ENCODE results near the gene GOLT1B.

Gene GOLT1B

DNA sequence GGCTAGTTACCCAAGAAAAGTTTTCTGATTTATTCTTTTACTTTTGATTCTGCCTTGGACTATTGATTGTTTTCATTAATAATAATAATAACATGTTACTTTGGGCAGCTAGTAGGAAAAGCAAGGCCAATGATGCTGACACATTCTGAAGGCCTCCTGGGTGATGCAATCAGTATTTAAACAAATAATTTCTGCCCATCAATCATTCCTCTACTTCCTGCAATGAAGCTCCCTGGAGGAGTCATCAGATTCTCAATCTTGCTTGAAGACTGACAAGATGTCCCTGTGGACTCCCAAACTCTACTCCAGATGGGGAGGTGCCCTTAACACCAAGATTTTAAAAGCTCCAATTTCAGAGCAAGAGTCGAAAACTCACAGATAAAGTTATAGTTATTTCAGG is 24.5 kb downstream of the GOLT1B start, which contains the start of gene SPX:
Gene SPX (plus strand): TSS at position 244 of the 400 bp plus-strand sequence. CDS start 177 bp downstream, outside the sequence.
- DNase-seq: no peak

GRCh38 chr12:21526721-21527345 is 25.2 kb downstream of the GOLT1B start:
- DNase-seq: no peak

GRCh38 chr12:21527451-21528180 is 26.0 kb downstream of the GOLT1B start:
- peak; percentile 16 to 36 (median 29) for DNase-seq

GRCh38 chr12:21528953-21529352 is 27.4 kb downstream of the GOLT1B start:
- no peak for DNase-seq

DNA sequence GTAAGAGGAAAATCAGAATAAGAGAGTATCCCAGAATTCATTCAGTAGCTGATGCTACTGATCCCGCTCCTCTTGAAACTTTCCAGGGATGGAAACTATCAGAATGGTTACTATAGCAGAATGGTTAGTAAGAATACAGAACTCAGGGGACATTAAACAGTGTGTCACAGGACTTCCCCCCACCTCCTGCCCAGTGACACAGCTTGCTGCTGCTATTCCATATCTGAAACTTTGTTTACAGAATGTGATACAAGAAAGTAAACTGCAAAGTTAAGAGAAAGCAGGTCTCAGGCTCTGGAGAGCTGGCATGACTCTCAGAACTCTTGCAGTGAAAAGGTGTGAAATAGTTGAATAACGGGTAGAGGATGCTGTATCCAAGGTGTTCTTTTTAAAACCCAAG is 27.9 kb downstream of the GOLT1B start:
- DNase-seq: no peak

GRCh38 chr12:21538061-21538653 is 36.6 kb downstream of the GOLT1B start:
- no peak for DNase-seq

- no peak for DNase-seq
Observed at GRCh38 chr12:21539797-21540196, 38.2 kb downstream of the GOLT1B start.

- DNase-seq: no peak
Observed at GRCh38 chr12:21541773-21542172, 40.2 kb downstream of the GOLT1B start.

- DNase-seq: no peak
Observed at GRCh38 chr12:21542403-21542802, 40.8 kb downstream of the GOLT1B start.

DNA sequence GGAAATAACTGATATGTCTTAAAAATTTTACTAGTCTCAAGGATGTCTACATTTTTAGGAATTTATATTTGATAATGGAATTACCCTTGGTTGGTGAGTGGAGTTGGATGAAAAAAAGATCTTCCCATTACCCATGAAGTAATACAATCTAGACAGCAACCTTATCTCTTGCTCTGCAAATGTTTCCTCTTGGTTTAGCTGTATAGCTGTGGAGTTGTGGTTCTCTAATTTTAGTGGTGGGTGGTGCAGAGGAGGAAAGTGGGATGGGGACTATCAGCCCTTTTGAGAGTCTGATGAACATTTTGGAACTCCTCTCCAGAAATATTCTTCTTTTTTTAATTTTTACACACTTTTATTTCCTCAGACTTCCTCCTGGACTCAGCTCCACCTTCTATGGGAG is 41.6 kb downstream of the GOLT1B start:
- DNase-seq: no peak

DNA sequence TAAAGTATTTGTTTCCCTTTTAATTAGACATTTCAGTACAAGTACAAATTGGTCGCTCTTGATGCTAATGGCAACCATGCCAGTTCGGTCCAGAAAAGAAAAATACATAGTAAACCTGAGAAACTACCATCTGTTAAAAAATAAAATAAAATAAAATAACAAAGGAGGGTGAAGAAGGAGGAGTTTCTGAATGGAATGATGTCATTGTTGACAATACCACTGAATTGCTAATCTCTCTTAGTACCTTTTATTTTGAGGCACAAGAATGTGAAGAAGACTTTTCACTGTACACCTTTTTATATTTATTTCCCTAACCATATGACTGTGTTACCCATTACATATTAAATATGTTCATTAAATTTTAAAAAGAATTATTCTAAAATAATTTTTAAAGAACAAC is 44.0 kb downstream of the GOLT1B start:
- DNase-seq: no peak

- no peak for DNase-seq
Observed at GRCh38 chr12:21546716-21547115, 45.1 kb downstream of the GOLT1B start.

GRCh38 chr12:21547437-21547836 is 45.8 kb downstream of the GOLT1B start:
- DNase-seq: no peak

- no peak for DNase-seq
Observed at GRCh38 chr12:21551841-21552465, 50.4 kb downstream of the GOLT1B start.

GRCh38 chr12:21552635-21553328 is 51.2 kb downstream of the GOLT1B start:
- DNase-seq: no peak

- DNase-seq: no peak
Observed at GRCh38 chr12:21553329-21553675, 51.7 kb downstream of the GOLT1B start.

GRCh38 chr12:21558100-21558679 is 56.6 kb downstream of the GOLT1B start:
- no peak for DNase-seq

GRCh38 chr12:21559855-21560569 is 58.4 kb downstream of the GOLT1B start:
- DNase-seq: no peak

DNA sequence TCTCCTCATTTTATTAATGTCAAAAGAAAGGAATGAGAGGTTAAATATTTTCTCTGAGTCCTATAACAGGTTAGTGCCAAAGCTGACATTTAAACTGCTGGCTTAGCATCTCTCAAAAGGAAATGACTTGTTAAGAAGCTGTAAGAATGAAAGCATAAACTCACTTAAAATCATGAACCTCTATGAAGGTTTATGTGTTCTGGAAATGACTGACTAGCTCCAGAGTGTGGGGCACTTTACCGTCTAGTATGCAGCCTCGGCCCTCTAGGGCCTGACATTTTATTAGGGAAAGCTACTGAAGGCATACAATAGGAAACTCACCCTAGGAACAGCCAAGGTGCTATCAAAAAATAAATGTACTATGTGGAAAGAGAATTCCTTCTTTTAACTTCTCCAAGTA is 59.6 kb downstream of the GOLT1B start:
- DNase-seq: no peak

DNA sequence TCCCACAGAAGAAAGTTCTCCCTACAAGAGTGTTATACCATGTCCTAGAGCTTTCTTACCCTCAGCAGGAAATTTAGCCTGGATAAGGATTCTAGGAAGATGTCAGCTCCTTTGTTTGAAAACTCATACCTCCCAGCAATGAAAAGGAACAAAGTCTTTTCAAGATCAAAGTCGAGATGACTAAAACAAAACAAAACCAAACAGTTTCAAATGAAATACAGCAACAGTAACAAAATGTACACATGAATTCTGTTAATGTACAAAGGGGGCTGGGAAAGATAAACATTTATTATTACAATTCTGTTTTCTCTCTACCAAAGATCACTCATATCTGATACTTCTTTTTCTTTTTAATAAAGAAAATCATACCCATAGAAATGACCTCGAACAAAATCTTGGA is 61.3 kb downstream of the GOLT1B start:
- no peak for DNase-seq

- DNase-seq: no peak
Observed at GRCh38 chr12:21566223-21566906, 64.8 kb downstream of the GOLT1B start.

Data from activated CD4-positive, CD25-positive, alpha-beta regulatory T cell (primary cell).